OCI-LY7 (cell line): ENCODE measurements around the gene AGR2.

Experiments used
- EZH2phosphoT487 ChIP-seq: fragments of 200-600 bp; sonication (generic); IDR thresholded peaks from 2 replicates; pipeline ENCODE4 v1.6.1; 2018; ENCODE audit warnings: low read depth, borderline replicate concordance, mild to moderate bottlenecking, mixed run types, antibody characterized with exemption, low read length, moderate library complexity, mixed read lengths
- TF ChIP-seq, protein P1 (sequence below): fragments of 200-600 bp; sonication (generic); conservative IDR thresholded peaks from 2 replicates; pipeline ENCODE4 v1.5.1; 2014; ENCODE audit warnings: mild to moderate bottlenecking, antibody characterized with exemption, low read length, moderate library complexity, mixed read lengths

DNA sequence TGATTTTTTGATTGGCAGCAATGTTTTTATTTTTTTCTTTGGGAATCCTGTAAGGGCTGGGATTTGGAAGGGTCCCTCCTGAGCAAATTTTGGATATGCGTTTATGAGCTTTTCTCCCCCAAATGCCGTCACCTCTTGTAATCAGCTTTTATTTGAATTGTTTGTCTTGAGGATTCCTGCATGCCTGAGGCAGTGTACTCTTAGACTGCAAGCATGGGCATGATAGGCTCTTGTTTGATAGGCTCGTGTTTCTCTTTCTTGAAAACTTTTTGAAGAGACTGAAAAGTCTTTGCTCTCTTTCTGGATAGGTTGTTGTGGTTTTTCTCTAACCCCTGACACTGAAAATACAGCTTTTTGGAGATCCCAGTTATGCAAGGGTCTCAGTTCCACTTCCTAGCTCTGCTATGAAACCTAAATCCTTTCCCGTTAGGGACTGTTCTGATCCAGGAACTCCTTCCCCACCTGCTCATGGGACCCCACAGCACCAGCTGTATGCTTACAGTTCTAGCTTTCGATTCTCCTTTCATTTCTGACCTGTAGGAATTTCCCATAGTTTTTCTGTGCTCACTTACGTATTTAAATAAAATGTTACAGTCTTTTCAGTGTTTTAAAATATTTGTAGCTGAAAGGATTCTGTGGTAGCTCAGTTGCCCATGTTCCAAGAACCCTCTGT is 34.0 kb downstream of the AGR2 start:
- TF ChIP-seq, protein P1, sequence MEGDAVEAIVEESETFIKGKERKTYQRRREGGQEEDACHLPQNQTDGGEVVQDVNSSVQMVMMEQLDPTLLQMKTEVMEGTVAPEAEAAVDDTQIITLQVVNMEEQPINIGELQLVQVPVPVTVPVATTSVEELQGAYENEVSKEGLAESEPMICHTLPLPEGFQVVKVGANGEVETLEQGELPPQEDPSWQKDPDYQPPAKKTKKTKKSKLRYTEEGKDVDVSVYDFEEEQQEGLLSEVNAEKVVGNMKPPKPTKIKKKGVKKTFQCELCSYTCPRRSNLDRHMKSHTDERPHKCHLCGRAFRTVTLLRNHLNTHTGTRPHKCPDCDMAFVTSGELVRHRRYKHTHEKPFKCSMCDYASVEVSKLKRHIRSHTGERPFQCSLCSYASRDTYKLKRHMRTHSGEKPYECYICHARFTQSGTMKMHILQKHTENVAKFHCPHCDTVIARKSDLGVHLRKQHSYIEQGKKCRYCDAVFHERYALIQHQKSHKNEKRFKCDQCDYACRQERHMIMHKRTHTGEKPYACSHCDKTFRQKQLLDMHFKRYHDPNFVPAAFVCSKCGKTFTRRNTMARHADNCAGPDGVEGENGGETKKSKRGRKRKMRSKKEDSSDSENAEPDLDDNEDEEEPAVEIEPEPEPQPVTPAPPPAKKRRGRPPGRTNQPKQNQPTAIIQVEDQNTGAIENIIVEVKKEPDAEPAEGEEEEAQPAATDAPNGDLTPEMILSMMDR, result no peak
- no peak for TF ChIP-seq EZH2phosphoT487
